Mucosa of stomach (tissue), 1 donor: ENCODE data around the gene LAMTOR1.

Experiments used
- H3K27me3 ChIP-seq: one replicate; pipeline ENCODE4 v1.7.0; 2013; ENCODE audit warnings: mild to moderate bottlenecking, low read length; ENCODE audit not compliant: control insufficient read depth, insufficient read depth
- H3K36me3 ChIP-seq: one replicate; pipeline ENCODE4 v1.7.0; 2013; ENCODE audit warnings: low read length; ENCODE audit not compliant: control insufficient read depth, insufficient read depth
- H3K4me1 ChIP-seq: one replicate; pipeline ENCODE4 v1.7.0; 2013; ENCODE audit warnings: mild to moderate bottlenecking, low read length; ENCODE audit not compliant: control insufficient read depth, insufficient read depth
- H3K4me3 ChIP-seq: one replicate; pipeline ENCODE4 v1.7.0; 2013; ENCODE audit warnings: low read length
- H3K9ac ChIP-seq: one replicate; pipeline ENCODE4 v1.7.0; 2013; ENCODE audit warnings: mild to moderate bottlenecking, low read length, moderate library complexity
- H3K9me3 ChIP-seq: one replicate; pipeline ENCODE4 v1.7.0; 2013; ENCODE audit warnings: mild to moderate bottlenecking, low read length, moderate library complexity; ENCODE audit not compliant: control insufficient read depth
- donor health status: Pancreatic carcinoma.

The LAMTOR1 gene

DNA sequence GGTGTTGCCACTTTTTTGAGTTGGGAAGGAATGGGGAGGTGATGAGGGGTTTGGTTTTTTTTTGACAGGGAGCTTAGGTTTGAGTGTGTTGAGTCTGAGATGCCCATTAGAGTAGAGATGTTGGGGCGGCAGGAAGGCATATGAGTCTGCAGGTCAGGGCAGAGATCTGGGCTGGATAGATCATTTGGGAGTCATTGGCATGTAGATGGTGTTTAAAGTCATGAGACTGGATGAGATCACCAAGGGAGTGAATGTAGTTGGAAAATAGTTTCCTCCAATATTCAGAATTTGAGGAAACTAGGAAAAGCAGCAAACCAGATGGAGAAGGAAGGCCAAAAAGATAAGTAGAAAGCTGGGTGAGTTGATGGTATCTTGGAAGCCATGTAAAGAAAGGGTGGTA lies 11.5 kb upstream of the LAMTOR1 start:
- H3K4me1 ChIP-seq: peaks cover 14% of the 10 kb centered on the region
- H3K9ac ChIP-seq: no peak overlapping the region
- no peaks in the 10 kb centered on the region for H3K36me3 ChIP-seq
- H3K4me3 ChIP-seq: no peak overlapping the region
- H3K27me3 ChIP-seq: no peaks in the 10 kb centered on the region
- H3K9me3 ChIP-seq: no peaks in the 10 kb centered on the region

DNA sequence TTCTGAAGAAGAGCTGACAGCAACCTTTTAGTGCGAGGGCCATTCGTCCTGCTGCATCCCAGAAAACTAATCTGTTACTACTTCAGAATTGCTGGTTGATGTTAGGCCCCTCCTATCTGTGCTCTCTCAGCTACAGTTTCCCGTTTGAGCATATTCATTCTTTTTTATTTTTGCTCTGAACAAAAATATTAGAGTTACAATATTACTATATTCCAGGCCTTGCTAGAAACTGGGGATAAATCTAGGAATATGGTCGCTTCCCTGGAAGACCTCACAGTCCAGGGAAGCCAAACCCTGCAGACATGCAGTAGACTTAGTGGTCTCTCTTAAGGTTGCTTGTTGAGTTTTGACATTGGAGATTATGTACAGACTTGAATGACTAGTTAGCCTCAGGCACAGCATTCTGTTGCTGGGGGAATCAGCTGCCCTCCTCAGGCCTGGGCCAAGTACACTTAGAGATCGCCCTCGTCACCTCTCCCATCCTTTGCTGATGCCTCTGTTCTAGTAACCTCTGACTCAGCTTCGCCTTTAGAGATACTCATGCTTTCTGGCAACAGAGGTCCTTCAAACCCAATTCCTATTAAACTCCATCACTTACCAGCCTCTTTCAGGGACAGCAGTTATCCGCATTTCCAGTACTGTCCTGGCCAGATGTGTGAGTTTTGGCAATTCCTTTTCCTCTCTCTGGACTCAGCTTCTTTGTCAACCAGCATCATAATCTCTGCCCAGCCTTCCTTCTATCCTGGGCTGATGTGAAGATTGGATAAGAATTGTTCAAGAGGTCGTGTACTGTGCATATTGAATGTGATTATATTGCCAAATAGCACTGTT lies 10.1 kb upstream of the LAMTOR1 start:
- no peaks in the 10 kb centered on the region for H3K36me3 ChIP-seq
- peak overlapping the region; percentile 81 for H3K4me3 ChIP-seq
- no peaks in the 10 kb centered on the region for H3K9me3 ChIP-seq
- H3K27me3 ChIP-seq: no peaks in the 10 kb centered on the region
- peaks cover 14% of the 10 kb centered on the region for H3K4me1 ChIP-seq
- peak overlapping the region; percentile 79 for H3K9ac ChIP-seq

DNA sequence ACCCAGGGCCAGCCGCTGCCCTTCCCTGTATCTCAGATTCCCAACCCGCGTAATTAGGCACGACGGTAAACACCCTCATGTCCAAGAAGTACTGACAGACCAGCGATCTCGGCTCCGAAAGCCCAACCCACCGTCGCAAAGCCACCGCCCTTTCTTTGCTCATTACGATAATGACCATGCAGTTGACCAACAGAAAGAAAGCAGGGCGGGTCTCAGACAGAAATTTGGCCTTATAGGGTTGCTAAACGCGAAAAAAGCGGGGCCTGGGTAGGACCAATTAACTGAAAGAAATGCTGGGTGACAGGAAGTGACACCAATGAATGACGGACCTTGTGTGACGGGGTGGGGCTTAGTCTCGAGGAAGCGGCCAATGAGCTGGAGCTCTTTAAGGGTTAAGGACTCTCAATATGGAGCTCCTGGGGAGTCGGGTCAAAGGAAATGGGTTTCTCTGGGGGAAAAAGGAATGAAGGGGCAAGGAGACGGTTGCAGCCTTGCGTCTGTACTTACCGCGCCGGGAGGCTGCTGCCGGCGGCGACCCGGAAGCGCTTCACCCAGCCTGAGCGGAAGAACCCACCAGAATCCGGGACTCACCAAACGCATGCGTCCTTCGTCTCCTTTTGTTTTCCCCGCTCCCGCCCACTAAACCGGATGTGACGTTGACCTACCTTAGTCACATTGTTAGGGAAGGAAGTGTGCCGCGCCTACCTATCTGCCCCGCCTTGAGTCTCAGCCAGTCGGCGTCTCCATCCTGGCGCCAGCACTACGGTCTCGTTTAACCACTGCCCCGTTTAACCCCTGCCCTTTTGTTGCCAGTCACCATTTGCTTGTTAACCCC lies 9.3 kb upstream of the LAMTOR1 start, which contains the start of gene ANAPC15:
ANAPC15 (minus strand) TSS at position 553 of the 835 bp plus-strand sequence. CDS start 1,419 bp downstream, outside the sequence.
- Histone ChIP-seq H3K4me1 (peaks cover 14% of the 10 kb centered on the region), H3K27me3 (no peaks in the 10 kb centered on the region), H3K4me3 (peak within 1 kb of the TSS; percentile 81), H3K9me3 (no peaks in the 10 kb centered on the region), H3K9ac (peak within 1 kb of the TSS; percentile 79), H3K36me3 (no peaks in the 10 kb centered on the region)

DNA sequence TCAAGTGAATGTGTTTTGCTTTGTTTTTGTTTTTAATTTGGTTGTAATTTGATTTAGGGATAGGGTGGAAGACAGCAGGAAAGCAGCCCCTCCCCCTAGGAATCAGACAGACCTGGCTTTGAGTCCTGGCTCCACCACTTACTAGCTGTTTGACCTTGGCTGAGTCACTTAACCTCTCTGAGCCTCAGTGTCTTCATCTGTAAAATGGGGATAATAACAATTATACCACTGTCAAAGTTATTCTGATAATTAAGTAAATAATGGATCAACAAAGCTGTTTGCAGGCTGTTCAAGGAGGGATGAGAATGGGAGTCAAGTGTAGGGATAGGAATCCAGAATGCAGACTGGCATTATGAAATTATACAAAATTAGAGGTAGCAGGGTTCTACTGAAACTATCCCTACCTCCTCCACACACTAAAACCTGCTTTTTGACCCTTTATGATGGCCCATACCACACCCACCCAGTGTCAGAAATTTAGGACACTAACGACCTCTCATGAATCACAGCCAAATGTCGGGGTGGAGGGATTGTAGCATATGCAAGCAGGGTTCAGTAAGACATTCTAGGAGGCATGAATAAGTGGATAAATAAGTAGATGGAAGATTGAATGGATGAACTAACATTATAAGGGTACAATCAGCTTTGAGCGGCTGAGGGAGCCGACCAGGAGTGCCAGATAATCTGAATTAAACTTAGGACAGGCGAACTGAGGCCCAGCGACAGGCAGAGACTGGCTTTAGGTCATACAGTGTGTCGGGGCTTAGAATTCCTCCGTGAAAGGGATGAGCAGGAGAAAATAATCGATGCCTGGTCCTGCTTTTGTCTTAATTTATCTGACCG lies 8.4 kb upstream of the LAMTOR1 start:
- Histone ChIP-seq H3K27me3 (no peaks in the 10 kb centered on the region), H3K9ac (peak overlapping the region; percentile 79), H3K36me3 (no peaks in the 10 kb centered on the region), H3K4me3 (peak overlapping the region; percentile 81), H3K9me3 (no peaks in the 10 kb centered on the region), H3K4me1 (peaks cover 14% of the 10 kb centered on the region)

DNA sequence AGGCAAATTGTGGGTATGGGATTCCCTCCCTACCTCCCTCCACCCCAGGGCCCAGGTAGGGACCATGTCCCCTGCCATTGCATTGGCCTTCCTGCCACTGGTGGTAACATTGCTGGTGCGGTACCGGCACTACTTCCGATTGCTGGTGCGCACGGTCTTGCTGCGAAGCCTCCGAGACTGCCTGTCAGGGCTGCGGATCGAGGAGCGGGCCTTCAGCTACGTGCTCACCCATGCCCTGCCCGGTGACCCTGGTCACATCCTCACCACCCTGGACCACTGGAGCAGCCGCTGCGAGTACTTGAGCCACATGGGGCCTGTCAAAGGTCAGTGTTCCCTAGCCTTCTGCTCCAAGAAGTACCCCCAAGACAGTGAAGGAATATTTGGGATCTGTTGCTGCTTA lies 2.8 kb upstream of the LAMTOR1 start, which contains the start of gene TOMT:
TOMT (plus strand) TSS at position 37 of the 400 bp plus-strand sequence; CDS start at position 65, 28 bp downstream.
- Histone ChIP-seq H3K27me3 (no peaks in the 10 kb centered on the region), H3K4me1 (peaks cover 19% of the 10 kb centered on the region), H3K36me3 (no peaks in the 10 kb centered on the region), H3K9ac (no peak within 1 kb of the TSS), H3K9me3 (no peaks in the 10 kb centered on the region), H3K4me3 (no peak within 1 kb of the TSS)

DNA sequence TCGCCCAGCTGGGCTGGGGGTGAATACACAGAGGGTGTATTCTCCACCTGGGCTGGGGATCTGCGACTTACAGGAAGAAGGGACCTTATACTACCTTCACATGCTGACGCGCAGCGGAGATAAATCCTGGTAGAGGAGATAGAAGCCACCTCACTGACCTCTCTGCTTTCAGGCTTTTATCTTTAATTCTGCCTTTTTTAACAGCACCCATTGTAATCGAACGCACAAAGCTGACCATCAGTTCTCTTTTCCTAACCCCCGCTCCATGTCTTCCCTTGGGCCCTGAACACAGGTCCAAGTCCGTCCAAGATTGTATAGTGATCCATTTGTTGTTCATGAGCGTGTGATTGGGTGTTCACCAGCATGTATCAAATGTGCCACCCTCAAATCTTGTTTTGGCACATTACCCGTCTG lies 664 bp upstream of the LAMTOR1 start:
- peak overlapping the region; percentile 69 for H3K9ac ChIP-seq
- peaks cover 22% of the 10 kb centered on the region for H3K4me1 ChIP-seq
- no peaks in the 10 kb centered on the region for H3K27me3 ChIP-seq
- H3K36me3 ChIP-seq: peaks cover 3% of the 10 kb centered on the region
- H3K9me3 ChIP-seq: no peaks in the 10 kb centered on the region
- H3K4me3 ChIP-seq: peak overlapping the region; percentile 88

DNA sequence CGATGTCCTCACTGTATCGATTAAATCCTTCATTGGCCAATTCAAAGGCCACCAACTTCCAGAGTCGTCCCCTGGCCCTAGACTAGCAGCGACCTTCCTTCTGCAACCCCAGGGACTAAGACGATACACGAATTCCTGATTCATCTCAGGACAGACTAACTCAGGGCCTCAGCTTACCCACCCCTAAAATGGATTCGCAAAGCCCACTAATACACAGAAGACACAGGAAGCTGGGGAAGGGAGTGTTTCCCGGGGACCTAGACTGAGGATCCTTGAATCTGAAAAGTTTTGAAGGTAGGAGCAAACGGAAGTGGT lies 509 bp downstream of the LAMTOR1 start:
- H3K9ac ChIP-seq: peak overlapping the region; percentile 87
- no peaks in the 10 kb centered on the region for H3K27me3 ChIP-seq
- H3K9me3 ChIP-seq: no peaks in the 10 kb centered on the region
- peaks cover 22% of the 10 kb centered on the region for H3K4me1 ChIP-seq
- peaks cover 11% of the 10 kb centered on the region for H3K36me3 ChIP-seq
- H3K4me3 ChIP-seq: peak overlapping the region; percentile 71

DNA sequence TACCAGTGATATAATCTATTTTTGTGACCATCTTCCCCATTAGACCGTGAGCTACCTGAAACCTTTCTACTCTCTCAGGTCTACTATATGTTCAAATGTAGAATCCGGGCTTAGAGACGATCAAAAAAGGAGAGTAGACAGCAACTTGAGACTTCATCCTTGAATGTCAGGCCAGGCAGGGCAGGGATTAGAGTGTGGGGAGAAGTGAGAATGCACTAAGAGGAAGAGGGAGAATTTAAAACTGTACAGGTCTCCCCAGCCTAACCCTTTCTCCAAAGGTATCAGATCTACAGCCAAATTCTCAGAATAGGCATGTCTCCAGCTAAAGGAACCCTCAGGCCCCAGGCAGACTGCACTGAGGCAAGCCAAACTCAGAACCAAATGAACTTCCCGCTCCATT lies 935 bp downstream of the LAMTOR1 start:
- peak overlapping the region; percentile 71 for H3K4me3 ChIP-seq
- no peaks in the 10 kb centered on the region for H3K27me3 ChIP-seq
- H3K9ac ChIP-seq: peak overlapping the region; percentile 87
- H3K36me3 ChIP-seq: peaks cover 11% of the 10 kb centered on the region
- peaks cover 22% of the 10 kb centered on the region for H3K4me1 ChIP-seq
- no peaks in the 10 kb centered on the region for H3K9me3 ChIP-seq

DNA sequence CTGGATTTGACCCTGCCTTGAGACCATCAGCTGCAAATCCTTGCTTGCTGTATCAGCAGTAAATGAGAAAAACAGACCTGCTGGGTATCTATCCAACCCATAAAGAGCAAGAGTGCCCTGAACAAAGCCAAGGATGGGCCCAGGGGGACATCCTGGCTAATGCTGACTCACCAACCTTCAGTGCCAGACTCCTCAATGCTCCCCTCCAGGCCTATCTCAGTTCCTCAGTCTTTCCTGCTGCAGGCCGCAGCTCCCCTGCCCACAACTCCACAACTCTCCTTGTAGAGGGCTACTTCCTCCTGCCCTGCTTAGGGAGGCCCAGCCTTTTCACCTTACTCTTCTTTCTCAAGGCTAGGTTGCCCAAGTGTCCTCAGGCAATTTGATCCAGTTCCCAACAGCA lies 2.6 kb downstream of the LAMTOR1 start:
- H3K9me3 ChIP-seq: no peaks in the 10 kb centered on the region
- no peak overlapping the region for H3K9ac ChIP-seq
- peaks cover 22% of the 10 kb centered on the region for H3K4me1 ChIP-seq
- H3K27me3 ChIP-seq: no peaks in the 10 kb centered on the region
- H3K36me3 ChIP-seq: peaks cover 11% of the 10 kb centered on the region
- H3K4me3 ChIP-seq: no peak overlapping the region

DNA sequence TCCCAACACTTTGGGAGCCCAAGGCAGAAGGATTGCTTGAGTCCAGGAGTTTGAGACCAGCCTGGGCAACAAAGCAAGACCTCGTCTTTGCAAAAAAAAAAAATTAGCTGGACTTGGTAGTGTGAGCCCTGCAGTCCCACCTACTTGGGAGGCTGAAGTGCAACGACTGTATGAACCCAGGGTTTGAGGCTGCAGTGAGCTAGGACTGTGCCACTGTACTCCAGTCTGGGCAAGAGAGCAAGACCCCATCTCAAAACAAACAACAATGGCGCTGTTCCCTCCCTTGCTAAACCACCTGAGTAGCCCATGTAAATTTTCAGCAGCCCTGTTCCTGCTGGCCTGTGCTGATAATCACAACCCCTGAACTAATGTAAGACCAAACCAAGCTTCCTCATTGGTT lies 3.1 kb downstream of the LAMTOR1 start:
- peak overlapping the region; percentile 2 for H3K9ac ChIP-seq
- H3K4me1 ChIP-seq: peaks cover 22% of the 10 kb centered on the region
- H3K27me3 ChIP-seq: no peaks in the 10 kb centered on the region
- H3K4me3 ChIP-seq: no peak overlapping the region
- H3K9me3 ChIP-seq: no peaks in the 10 kb centered on the region
- H3K36me3 ChIP-seq: peaks cover 11% of the 10 kb centered on the region

DNA sequence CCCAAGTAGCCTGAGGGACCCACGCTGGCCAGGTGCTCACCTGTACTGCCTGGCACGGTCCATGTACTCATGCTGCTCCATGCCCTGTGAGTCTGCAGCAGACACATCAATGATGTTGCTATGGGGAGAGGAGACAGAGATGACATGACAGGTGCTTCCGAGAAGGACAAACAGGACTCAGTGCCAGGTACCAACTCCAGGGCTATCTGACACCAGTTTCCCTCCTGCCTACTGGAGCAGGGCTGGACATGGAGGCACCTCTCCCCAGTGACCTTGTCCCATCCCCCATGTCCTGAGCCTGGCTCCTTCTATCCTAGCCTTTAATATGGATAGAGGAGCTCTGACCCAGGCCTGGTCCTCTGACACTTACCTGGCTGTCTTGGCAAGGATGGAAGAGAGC lies 4.4 kb downstream of the LAMTOR1 start:
- Histone ChIP-seq H3K36me3 (peaks cover 14% of the 10 kb centered on the region), H3K9me3 (no peaks in the 10 kb centered on the region), H3K4me3 (no peak overlapping the region), H3K4me1 (peaks cover 20% of the 10 kb centered on the region), H3K27me3 (no peaks in the 10 kb centered on the region), H3K9ac (no peak overlapping the region)
